ENCODE results near the gene MUC4. TPM values are rescaled to one million over a fixed set of nuclear protein-coding genes. Genes with fewer than 3 reads are reported as not detected.
"Not testable (repeated sequence)": the region's sequence is repeated elsewhere in the genome, so short reads cannot be mapped to it uniquely, and the experiment has no call there.

The MUC4 gene
- total and polyA plus RNA-seq, 8 donors = 0.04 to 0.59 (median 0.14) TPM

GRCh38 chr3:195729476-195730251, 82.1 kb downstream of the MUC4 start:
- ATAC-seq (no peak), DNase-seq (no peak), FAIRE-seq (no peak)
- Histone ChIP-seq H3K27me3 (no peaks in the 10 kb centered on the region), H3K4me1 (peaks cover 0 to 2% (median 0%) of the 10 kb centered on the region in 3 donors), H3K9me3 (no peaks in the 10 kb centered on the region), H3K27ac (no peak overlapping the region), H3K36me3 (peaks cover 0 to 5% (median 0%) of the 10 kb centered on the region in 3 donors), H3K4me3 (no peak overlapping the region)
- WGBS, 2 donors = 83 to 87% methylated on average over 18 of the region's 18 CpGs
- intact Hi-C loops (cut with DNase I) = no loop called here
- no peak for TF ChIP-seq CTCF (IDR thresholded peaks at IDR 0.05)

GRCh38 chr3:195728789-195729188, 82.9 kb downstream of the MUC4 start:
- H3K27ac ChIP-seq; H3K27me3 ChIP-seq; H3K4me1 ChIP-seq; H3K4me3 ChIP-seq; FAIRE-seq; H3K9me3 ChIP-seq; DNase-seq; H3K36me3 ChIP-seq; intact Hi-C loops (cut with DNase I); ATAC-seq: not testable (repeated sequence)
- 64 to 67% methylated on average over 3 to 4 of the region's 5 CpGs for WGBS, 2 donors

GRCh38 chr3:195727606-195728195, 84.0 kb downstream of the MUC4 start:
- WGBS, 2 donors = 20 to 26% methylated on average over 7 of the region's 7 CpGs
- Histone ChIP-seq H3K27ac (no peak overlapping the region), H3K4me3 (no peak overlapping the region), H3K4me1 (peaks cover 0 to 2% (median 0%) of the 10 kb centered on the region in 3 donors), H3K36me3 (no peaks in the 10 kb centered on the region), H3K27me3 (no peaks in the 10 kb centered on the region), H3K9me3 (no peaks in the 10 kb centered on the region)
- intact Hi-C loops (cut with DNase I) = no loop called here
- no peak for ATAC-seq
- TF ChIP-seq CTCF (IDR thresholded peaks at IDR 0.05) = no peak
- no peak for FAIRE-seq
- no peak for DNase-seq

GRCh38 chr3:195725916-195726740, 85.6 kb downstream of the MUC4 start:
- H3K9me3 ChIP-seq; H3K4me1 ChIP-seq; FAIRE-seq; H3K27ac ChIP-seq; intact Hi-C loops (cut with DNase I); H3K4me3 ChIP-seq; DNase-seq; H3K27me3 ChIP-seq; ATAC-seq; H3K36me3 ChIP-seq: not testable (repeated sequence)
- 77 to 89% methylated on average over 24 to 32 of the region's 32 CpGs for WGBS, 2 donors

GRCh38 chr3:195724363-195724762, 87.4 kb downstream of the MUC4 start:
- intact Hi-C loops (cut with DNase I) = not testable (repeated sequence)

GRCh38 chr3:195722996-195723345, 88.8 kb downstream of the MUC4 start:
- intact Hi-C loops (cut with DNase I); H3K4me3 ChIP-seq: not testable (repeated sequence)
- WGBS, 2 donors = 60 to 75% methylated on average over 6 to 7 of the region's 9 CpGs

More at GRCh38 chr3:195724363-195724762, 87.4 kb downstream of the MUC4 start:
- not testable (repeated sequence) for H3K9me3 ChIP-seq, H3K27ac ChIP-seq, FAIRE-seq, H3K4me3 ChIP-seq, DNase-seq, ATAC-seq, H3K4me1 ChIP-seq, H3K27me3 ChIP-seq, H3K36me3 ChIP-seq
- WGBS, 2 donors = no CpG with 5 or more reads among the region's 13 CpGs

GRCh38 chr3:195722139-195722995, 89.4 kb downstream of the MUC4 start:
- FAIRE-seq; H3K36me3 ChIP-seq; H3K9me3 ChIP-seq; H3K27me3 ChIP-seq; H3K27ac ChIP-seq; H3K4me3 ChIP-seq; DNase-seq; intact Hi-C loops (cut with DNase I); H3K4me1 ChIP-seq: not testable (repeated sequence)
- WGBS, 2 donors = 65 to 74% methylated on average over 17 to 18 of the region's 21 CpGs
- ATAC-seq = peak in 3 of 4 donors; percentile 3 to 33 (median 28)

More at GRCh38 chr3:195722996-195723345, 88.8 kb downstream of the MUC4 start:
- H3K4me1 ChIP-seq, H3K27me3 ChIP-seq, H3K9me3 ChIP-seq, ATAC-seq, FAIRE-seq, DNase-seq, H3K27ac ChIP-seq, H3K36me3 ChIP-seq: not testable (repeated sequence)

GRCh38 chr3:195720831-195721506, 90.8 kb downstream of the MUC4 start, which contains the start of gene MUC20:
Gene MUC20 (plus strand): TSS chr3:195720978. CDS start chr3:195721008, 30 bp downstream.
- DNase-seq (peak in 5 of 6 donors; percentile 36 to 75 (median 50)), ATAC-seq (peak; percentile 76 to 88 (median 82))
- not testable (repeated sequence) for H3K4me1 ChIP-seq, FAIRE-seq, H3K9me3 ChIP-seq, H3K27me3 ChIP-seq, H3K36me3 ChIP-seq
- Histone ChIP-seq H3K27ac (peak within 1 kb of the TSS; percentile 55 to 77 (median 70)), H3K4me3 (peak within 1 kb of the TSS in 2 of 4 donors; percentile 20 to 26)
- WGBS, 2 donors = 35 to 42% methylated on average over 13 of the region's 16 CpGs
- intact Hi-C loops (cut with DNase I) = loop anchor here in 1 of 3 donors (2.0 kb wide), 1 partner anchor 100 kb away; no protein-coding TSS in a partner anchor
